Measurements from ENCODE around the gene IRGC. TPM values are rescaled to one million over a fixed set of nuclear protein-coding genes. Genes with fewer than 3 reads are reported as not detected.

Gene IRGC
- total RNA-seq, 1 experiment from 2014 or later: not detected

- no peak overlapping the region for H3K4me3 Mint-ChIP-seq
- Histone ChIP-seq H2BK5ac (ENCODE audit: insufficient read length, low read length) (no peak overlapping the region), H3T11ph (ENCODE audit: low read length) (no peak overlapping the region), H4K8ac (replicated peaks; ENCODE audit: insufficient read length, low read depth, low read length) (no peak overlapping the region), H2AK5ac (ENCODE audit: insufficient read length, low read length) (no peak overlapping the region), H4K91ac (ENCODE audit: insufficient read length, low read depth, low read length) (no peak overlapping the region), H3K27ac (ENCODE audit: insufficient read length, low read depth, low read length) (no peak overlapping the region), H3K9ac (ENCODE audit: extremely low read depth, insufficient read length, low read length) (no peak overlapping the region), H3K4me1 (ENCODE audit: insufficient read depth, low read length) (peaks cover 2% of the 10 kb centered on the region; the same call in 1 of the 2 replicates), H3K23me2 (ENCODE audit: insufficient read length, low read depth, low read length, poor library complexity, severe bottlenecking) (peaks cover 6% of the 10 kb centered on the region), H3K27me3 (ENCODE audit: insufficient read depth, low read length) (no peaks in the 10 kb centered on the region), H2BK12ac (ENCODE audit: insufficient read length, low read depth, low read length) (no peak overlapping the region), H3K23ac (ENCODE audit: insufficient read length, low read depth, low read length) (no peak overlapping the region), H2BK20ac (ENCODE audit: low read depth, low read length, poor library complexity, severe bottlenecking) (no peak overlapping the region), H3K9me3 (ENCODE audit: control insufficient read depth, low read depth, low read length) (no peaks in the 10 kb centered on the region), H4K5ac (ENCODE audit: insufficient read length, low read depth, low read length) (no peak overlapping the region), H3K79me1 (ENCODE audit: insufficient read depth, low read depth, low read length, poor library complexity, severe bottlenecking) (no peaks in the 10 kb centered on the region), H3K18ac (ENCODE audit: insufficient read length, low read depth, low read length) (no peak overlapping the region), H2BK15ac (ENCODE audit: low read depth, low read length) (no peak overlapping the region), H3K4me2 (ENCODE audit: insufficient read depth, insufficient read length, low read length) (no peak overlapping the region), H4K20me1 (ENCODE audit: control insufficient read depth, insufficient read depth, insufficient read length) (no peaks in the 10 kb centered on the region), H3K56ac (ENCODE audit: insufficient read length, low read depth, low read length) (no peak overlapping the region), H2BK120ac (ENCODE audit: low read depth, low read length, poor library complexity, severe bottlenecking) (no peak overlapping the region), H3K14ac (ENCODE audit: insufficient read depth, low read length) (no peak overlapping the region), H3K4ac (ENCODE audit: low read depth, low read length) (no peak overlapping the region), H2AFZ (ENCODE audit: low read length) (no peak overlapping the region), H3K79me2 (ENCODE audit: insufficient read depth, low read length) (no peaks in the 10 kb centered on the region)
- TF ChIP-seq CTCF (conservative IDR thresholded peaks at IDR 0.05): no peak
- no peak for DNase-seq
- H3K27ac Mint-ChIP-seq: no peak overlapping the region
- H3K4me1 Mint-ChIP-seq: peaks cover 28 to 33% of the 10 kb centered on the region in 2 experiments
- H3K36me3 Mint-ChIP-seq (ENCODE audit: insufficient read depth in 1 of 3, low read depth in 3 of 3): no peaks in the 10 kb centered on the region
- H3K27me3 Mint-ChIP-seq (ENCODE audit: low read depth): peaks cover 19% of the 10 kb centered on the region
- WGBS (ENCODE audit: extremely low coverage, insufficient read length, low lambda C conversion rate): no CpG with 5 or more reads among the region's 3 CpGs
- no peaks in the 10 kb centered on the region for H3K9me3 Mint-ChIP-seq
Observed at GRCh38 chr19:43674596-43674995, 41.3 kb upstream of the IRGC start.

Data from H9 (cell line).